Activated naive CD4-positive, alpha-beta T cell treated with anti-CD3 and anti-CD28 coated beads, Interleukin-2, amount 50 U/mL, for 72 hours (primary cell): ENCODE results near the gene CCL28. TPM values are rescaled to one million over a fixed set of nuclear protein-coding genes. Genes with fewer than 3 reads are reported as not detected.
"Not testable (repeated sequence)": the region's sequence is repeated elsewhere in the genome, so short reads cannot be mapped to it uniquely, and the experiment has no call there.

Experiments
- ATAC-seq, 2 donors: fragments of 150-1000 bp; cut with Tn5 transposase; 2 replicates each; pipeline ENCODE4 v1.10.0; 2021; ENCODE audit warnings: mild to moderate bottlenecking in 2 of 2, moderate library complexity in 2 of 2
- DNase-seq, 2 donors: peaks; one replicate each; pipeline ENCODE4 v3.0.0; 2021 to 2022; ENCODE audit warnings: low spot score in 2 of 2
- H3K27ac Mint-ChIP-seq, 2 donors: one replicate each; pipeline ENCODE4 v1.8.0; 2022; ENCODE audit warnings: mild to moderate bottlenecking in 2 of 2, mixed read lengths in 2 of 2
- H3K36me3 Mint-ChIP-seq, 2 donors: one replicate each; pipeline ENCODE4 v1.8.0; 2022; ENCODE audit warnings: mixed read lengths in 2 of 2
- H3K9me3 Mint-ChIP-seq, 2 donors: one replicate each; pipeline ENCODE4 v1.8.0; 2022; ENCODE audit warnings: mixed read lengths in 2 of 2
- total RNA-seq, 2 donors: library from RNA; stranded (reverse); gene quantifications; one replicate each; pipeline ENCODE4 v1.2.3, GENCODE V29; 2022

Gene CCL28, protein sequence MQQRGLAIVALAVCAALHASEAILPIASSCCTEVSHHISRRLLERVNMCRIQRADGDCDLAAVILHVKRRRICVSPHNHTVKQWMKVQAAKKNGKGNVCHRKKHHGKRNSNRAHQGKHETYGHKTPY
- 10 to 100 TPM in 1 of 2 donors, 1 to 10 TPM in 1; 4.5 to 18.9 TPM for total RNA-seq

DNA sequence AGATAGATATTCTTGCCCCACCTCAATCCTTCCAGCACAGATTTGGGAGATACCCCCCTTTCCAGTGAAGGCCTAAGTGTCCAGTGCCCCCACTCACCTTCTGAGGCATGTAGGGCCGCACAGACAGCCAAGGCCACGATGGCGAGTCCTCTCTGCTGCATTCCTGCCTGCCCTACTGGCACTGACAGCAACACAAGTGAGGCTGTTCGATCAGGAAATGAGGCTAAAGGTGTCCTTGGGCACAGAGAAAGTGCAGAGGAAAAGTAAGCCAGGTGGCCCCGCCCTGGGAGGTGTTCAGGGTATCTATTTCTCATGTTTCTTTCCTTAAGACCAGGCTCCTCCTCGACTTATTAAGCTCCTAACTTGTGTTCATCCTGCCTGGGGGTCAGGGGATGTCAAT, at the start of gene CCL28:
TSS of gene CCL28 (minus strand) at position 236 of the 400 bp plus-strand sequence. CDS start at position 161, 75 bp downstream.
- ATAC-seq (no peak), DNase-seq (no peak)
- Mint-ChIP-seq H3K9me3 (no peaks in the 10 kb centered on the region), H3K36me3 (no peaks in the 10 kb centered on the region), H3K27ac (no peak within 1 kb of the TSS)

DNA sequence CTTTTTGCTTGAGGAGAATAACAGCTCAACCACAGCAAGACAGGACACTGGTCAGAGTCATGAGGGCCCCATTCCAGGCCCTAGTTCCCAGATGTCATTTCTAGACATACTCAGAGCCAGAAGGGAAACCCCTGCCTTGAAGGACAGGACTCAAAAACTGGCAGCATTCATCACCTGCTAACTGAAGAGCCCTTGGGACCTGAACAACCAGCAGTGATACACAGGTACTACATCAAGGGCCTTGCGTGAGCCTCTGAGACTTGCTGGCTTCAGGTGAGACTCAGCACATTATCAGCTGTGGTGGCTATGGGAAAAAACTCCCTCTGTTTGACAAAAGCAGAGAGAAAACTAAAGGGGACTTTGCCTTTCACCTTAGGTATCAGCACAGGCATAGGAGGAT, 48.9 kb upstream of the CCL28 start:
- peaks cover 29 to 63% of the 10 kb centered on the region in 2 donors for H3K36me3 Mint-ChIP-seq
- ATAC-seq (no peak), DNase-seq (no peak)
- peaks cover 2 to 21% of the 10 kb centered on the region in 2 donors for H3K9me3 Mint-ChIP-seq
- peak overlapping the region in 1 of 2 donors; percentile 29 for H3K27ac Mint-ChIP-seq

DNA sequence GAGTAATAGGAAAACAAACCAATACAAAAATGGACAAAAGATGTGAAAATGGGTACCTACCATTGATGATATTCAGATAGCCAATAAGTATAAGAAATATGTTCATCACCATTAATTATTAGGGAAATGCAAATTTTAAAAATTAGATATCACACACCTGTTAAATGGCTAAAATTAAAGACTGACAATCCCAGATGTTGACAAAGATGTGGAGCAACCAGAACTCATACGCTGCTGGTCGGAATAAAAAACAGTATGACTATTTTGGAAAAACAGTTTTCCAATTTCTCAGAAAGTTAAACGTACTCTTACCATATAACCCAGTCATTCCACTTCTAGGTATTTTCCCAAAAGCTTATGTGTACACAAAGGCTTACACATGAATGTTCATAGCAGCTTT, 44.4 kb upstream of the CCL28 start:
- H3K9me3 Mint-ChIP-seq: peaks cover 3 to 19% of the 10 kb centered on the region in 2 donors

DNA sequence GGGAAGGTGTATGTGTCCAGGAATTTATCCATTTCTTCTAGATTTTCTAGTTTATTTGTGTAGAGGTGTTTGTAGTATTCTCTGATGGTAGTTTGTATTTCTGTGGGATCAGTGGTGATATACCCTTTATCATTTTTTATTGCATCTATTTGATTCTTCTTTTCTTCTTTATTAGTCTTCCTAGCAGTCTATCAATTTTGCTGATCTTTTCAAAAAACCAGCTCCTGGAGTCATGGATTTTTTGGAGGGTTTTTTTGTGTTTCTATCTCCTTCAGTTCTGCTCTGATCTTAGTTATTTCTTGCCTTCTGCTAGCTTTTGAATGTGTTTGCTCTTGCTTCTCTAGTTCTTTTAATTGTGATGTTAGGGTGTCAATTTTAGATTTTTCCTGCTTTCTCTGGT, 29.4 kb upstream of the CCL28 start:
- Mint-ChIP-seq H3K9me3 (peaks cover 37 to 53% of the 10 kb centered on the region in 2 donors), H3K36me3 (peaks cover 40 to 50% of the 10 kb centered on the region in 2 donors)
- H3K27ac Mint-ChIP-seq, DNase-seq, ATAC-seq: not testable (repeated sequence)

More for the DNA sequence above, 44.4 kb upstream of the CCL28 start:
- ATAC-seq: no peak
- no peak for DNase-seq
- Mint-ChIP-seq H3K36me3 (peaks cover 29 to 63% of the 10 kb centered on the region in 2 donors), H3K27ac (no peak overlapping the region)

GRCh38 chr5:43437062-43437660, 25.0 kb upstream of the CCL28 start:
- H3K27ac Mint-ChIP-seq: no peak overlapping the region
- DNase-seq (no peak), ATAC-seq (no peak)
- H3K36me3 Mint-ChIP-seq: peaks cover 12 to 30% of the 10 kb centered on the region in 2 donors
- H3K9me3 Mint-ChIP-seq: peaks cover 21 to 39% of the 10 kb centered on the region in 2 donors

DNA sequence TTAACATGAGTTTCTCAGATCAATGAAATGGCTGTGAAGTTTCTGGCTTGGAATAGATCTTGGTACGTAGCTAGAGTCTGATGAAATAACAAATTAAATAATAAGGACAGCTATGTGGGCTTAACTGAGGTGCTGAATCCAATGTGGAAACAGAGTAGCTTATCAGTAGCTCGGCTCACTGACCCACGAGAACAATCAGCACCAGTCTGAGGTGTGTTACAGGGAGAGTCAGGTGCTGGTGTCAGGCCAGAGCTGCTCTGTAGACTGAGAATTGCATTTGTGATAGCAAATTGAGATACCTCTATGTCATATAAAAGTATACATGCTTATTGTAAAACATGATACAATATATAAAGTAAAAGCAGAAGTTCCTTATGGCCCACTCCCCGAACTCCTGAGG, 21.2 kb upstream of the CCL28 start:
- peaks cover 13% of the 10 kb centered on the region in 2 donors for H3K9me3 Mint-ChIP-seq
- DNase-seq: no peak
- H3K27ac Mint-ChIP-seq: no peak overlapping the region
- peaks cover 0 to 10% of the 10 kb centered on the region in 2 donors for H3K36me3 Mint-ChIP-seq
- ATAC-seq: no peak

DNA sequence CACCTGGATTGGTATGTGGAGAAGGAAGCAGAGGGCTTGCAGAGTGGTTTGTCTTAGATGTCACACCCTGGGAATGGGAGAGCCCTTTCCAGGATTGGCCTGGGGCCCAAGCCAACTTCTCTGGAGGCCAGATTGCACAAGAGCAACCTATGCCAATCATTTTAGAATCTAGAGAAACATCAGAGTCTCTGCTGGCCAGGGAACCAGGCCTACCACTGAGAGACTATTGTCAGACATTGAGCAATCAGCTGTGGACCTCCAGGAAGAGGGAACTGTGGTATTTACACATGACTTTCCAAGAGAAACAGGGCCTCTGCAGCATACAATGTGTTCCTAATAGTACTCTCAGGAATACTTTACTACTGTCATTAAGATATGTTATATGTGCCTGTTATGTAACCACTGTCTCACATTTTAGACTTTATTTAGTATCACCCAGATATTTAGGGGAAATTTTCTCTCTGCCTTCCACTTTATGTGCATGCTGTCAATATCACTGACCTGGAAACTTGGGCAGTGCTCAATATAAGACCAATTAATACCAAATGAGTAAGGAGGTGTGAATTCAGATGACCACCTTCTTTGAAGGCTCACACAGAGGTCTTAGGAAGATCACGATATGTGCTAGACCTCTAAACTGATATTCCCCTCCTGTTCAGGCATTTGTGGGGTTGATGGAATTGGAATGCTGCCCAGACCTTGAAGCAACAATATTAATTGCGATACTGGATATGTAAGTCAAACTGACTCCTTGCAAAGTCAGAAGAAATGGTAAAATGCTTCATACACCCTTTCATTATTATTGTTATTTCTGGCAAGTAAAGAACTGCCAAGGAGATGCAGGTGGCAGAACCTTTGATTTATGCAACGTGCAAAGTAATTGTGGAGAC, 20.5 kb upstream of the CCL28 start:
- DNase-seq (no peak), ATAC-seq (no peak)
- Mint-ChIP-seq H3K27ac (no peak overlapping the region), H3K9me3 (peaks cover 8% of the 10 kb centered on the region in 2 donors), H3K36me3 (peaks cover 0 to 7% of the 10 kb centered on the region in 2 donors)

- DNase-seq (no peak), ATAC-seq (no peak)
- no peaks in the 10 kb centered on the region for H3K9me3 Mint-ChIP-seq
- no peaks in the 10 kb centered on the region for H3K36me3 Mint-ChIP-seq
- H3K27ac Mint-ChIP-seq: peak overlapping the region in 1 of 2 donors; percentile 18
These were observed 17.5 kb upstream of the CCL28 start for GRCh38 chr5:43429706-43430105.

- Mint-ChIP-seq H3K36me3 (no peaks in the 10 kb centered on the region), H3K27ac (no peak overlapping the region), H3K9me3 (no peaks in the 10 kb centered on the region)
- DNase-seq (no peak), ATAC-seq (no peak)
These were observed 16.8 kb upstream of the CCL28 start for GRCh38 chr5:43429016-43429415.

DNA sequence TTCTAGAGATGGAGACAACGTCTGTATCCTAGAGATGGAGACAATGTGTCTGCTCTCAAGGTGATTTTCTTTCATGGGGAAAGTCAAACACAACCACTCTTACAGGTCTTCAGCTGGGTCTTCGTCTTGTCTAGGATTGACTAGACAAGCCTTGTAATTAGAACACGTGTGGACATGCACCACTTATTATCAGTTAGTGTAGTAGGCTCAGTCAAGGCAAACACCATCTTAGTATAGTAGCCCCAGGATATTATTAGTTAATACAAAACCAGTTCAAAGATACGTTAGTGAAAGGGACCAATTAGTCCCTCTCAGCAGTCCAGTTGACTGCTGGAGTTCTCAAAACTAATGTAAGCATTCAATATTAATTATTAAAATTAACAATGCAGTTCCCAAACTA, 15.1 kb upstream of the CCL28 start:
- DNase-seq (no peak), ATAC-seq (no peak)
- Mint-ChIP-seq H3K27ac (no peak overlapping the region), H3K9me3 (no peaks in the 10 kb centered on the region), H3K36me3 (no peaks in the 10 kb centered on the region)

DNA sequence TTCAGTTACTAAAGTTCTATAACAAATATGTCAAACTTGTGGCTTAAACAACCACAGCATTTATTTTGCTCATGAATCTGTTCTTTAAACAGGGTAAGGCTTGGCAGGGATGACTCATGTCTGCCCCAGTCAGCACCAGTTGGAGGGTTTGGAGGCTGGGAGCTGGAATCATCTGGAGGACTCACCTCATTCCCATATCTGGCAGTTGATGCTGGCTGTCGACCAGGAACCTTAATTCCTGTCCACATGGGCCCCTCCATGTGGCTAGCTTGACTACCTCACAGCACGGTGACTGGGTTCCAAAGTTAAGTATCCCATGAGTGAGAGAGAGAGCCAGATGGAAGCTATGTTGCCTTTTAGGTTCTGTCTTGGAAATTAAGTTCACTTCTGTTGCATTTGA, 13.8 kb upstream of the CCL28 start:
- ATAC-seq (no peak), DNase-seq (no peak)
- Mint-ChIP-seq H3K36me3 (no peaks in the 10 kb centered on the region), H3K9me3 (no peaks in the 10 kb centered on the region), H3K27ac (peak overlapping the region in 1 of 2 donors; percentile 73)

- not testable (repeated sequence) for H3K36me3 Mint-ChIP-seq, H3K27ac Mint-ChIP-seq, H3K9me3 Mint-ChIP-seq, DNase-seq, ATAC-seq
These were observed 10.9 kb upstream of the CCL28 start for GRCh38 chr5:43423086-43423485.

- no peak for ATAC-seq
These were observed 10.0 kb upstream of the CCL28 start for GRCh38 chr5:43422143-43422542.

GRCh38 chr5:43421450-43422133, 9.4 kb upstream of the CCL28 start:
- H3K27ac Mint-ChIP-seq: no peak overlapping the region
- H3K36me3 Mint-ChIP-seq: no peaks in the 10 kb centered on the region
- DNase-seq (no peak), ATAC-seq (no peak)
- no peaks in the 10 kb centered on the region for H3K9me3 Mint-ChIP-seq

More at GRCh38 chr5:43422143-43422542, 10.0 kb upstream of the CCL28 start:
- Mint-ChIP-seq H3K9me3 (no peaks in the 10 kb centered on the region), H3K36me3 (no peaks in the 10 kb centered on the region), H3K27ac (no peak overlapping the region)
- DNase-seq: no peak

GRCh38 chr5:43420241-43420640, 8.1 kb upstream of the CCL28 start:
- no peak for DNase-seq
- no peak overlapping the region for H3K27ac Mint-ChIP-seq

GRCh38 chr5:43418561-43418960, 6.4 kb upstream of the CCL28 start:
- no peaks in the 10 kb centered on the region for H3K36me3 Mint-ChIP-seq

More at GRCh38 chr5:43420241-43420640, 8.1 kb upstream of the CCL28 start:
- H3K9me3 Mint-ChIP-seq: no peaks in the 10 kb centered on the region
- H3K36me3 Mint-ChIP-seq: no peaks in the 10 kb centered on the region
- no peak for ATAC-seq

More at GRCh38 chr5:43418561-43418960, 6.4 kb upstream of the CCL28 start:
- no peak overlapping the region for H3K27ac Mint-ChIP-seq
- DNase-seq (no peak), ATAC-seq (no peak)
- no peaks in the 10 kb centered on the region for H3K9me3 Mint-ChIP-seq
